GM12864 (cell line): Measurements from ENCODE around the gene MPDZ.

ENCODE experiments used
- DNase-seq: peaks from one replicate; pipeline ENCODE4 v3.0.0-alpha.2; 2011; ENCODE audit warnings: low read depth
- H3K4me3 ChIP-seq: 2 replicates; pipeline ENCODE4 v1.5.1; 2011; ENCODE audit warnings: mild to moderate bottlenecking, low read depth, low read length, control low read depth
- TF ChIP-seq, protein P1 (sequence below): IDR thresholded peaks from 2 replicates; pipeline ENCODE4 v1.5.1; 2011; ENCODE audit warnings: low read depth, mild to moderate bottlenecking, moderate library complexity, low read length, control low read depth, inconsistent platforms; ENCODE audit errors: missing control alignments

Gene MPDZ

DNA sequence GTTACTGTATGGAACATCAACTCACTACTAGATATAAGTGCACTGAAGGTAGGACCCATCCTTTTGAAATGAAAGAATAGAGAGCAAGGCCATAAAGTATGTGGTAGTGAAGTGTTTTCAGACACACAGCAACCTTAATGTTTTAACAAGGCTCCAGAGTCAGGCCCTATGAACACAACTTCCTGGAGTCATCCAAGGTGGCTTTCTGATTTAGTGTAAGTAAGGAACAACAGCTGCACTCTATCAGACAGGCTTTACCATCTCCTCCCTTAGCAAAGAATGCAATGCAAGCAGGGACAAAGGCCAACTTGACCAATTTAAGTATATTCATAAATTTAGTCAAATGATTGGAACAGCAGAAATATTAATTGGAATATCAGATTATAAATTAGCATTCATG, 90.1 kb downstream of the MPDZ start:
- TF ChIP-seq, protein P1, sequence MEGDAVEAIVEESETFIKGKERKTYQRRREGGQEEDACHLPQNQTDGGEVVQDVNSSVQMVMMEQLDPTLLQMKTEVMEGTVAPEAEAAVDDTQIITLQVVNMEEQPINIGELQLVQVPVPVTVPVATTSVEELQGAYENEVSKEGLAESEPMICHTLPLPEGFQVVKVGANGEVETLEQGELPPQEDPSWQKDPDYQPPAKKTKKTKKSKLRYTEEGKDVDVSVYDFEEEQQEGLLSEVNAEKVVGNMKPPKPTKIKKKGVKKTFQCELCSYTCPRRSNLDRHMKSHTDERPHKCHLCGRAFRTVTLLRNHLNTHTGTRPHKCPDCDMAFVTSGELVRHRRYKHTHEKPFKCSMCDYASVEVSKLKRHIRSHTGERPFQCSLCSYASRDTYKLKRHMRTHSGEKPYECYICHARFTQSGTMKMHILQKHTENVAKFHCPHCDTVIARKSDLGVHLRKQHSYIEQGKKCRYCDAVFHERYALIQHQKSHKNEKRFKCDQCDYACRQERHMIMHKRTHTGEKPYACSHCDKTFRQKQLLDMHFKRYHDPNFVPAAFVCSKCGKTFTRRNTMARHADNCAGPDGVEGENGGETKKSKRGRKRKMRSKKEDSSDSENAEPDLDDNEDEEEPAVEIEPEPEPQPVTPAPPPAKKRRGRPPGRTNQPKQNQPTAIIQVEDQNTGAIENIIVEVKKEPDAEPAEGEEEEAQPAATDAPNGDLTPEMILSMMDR, result no peak
- DNase-seq, result no peak
- no peak overlapping the region for H3K4me3 ChIP-seq

DNA sequence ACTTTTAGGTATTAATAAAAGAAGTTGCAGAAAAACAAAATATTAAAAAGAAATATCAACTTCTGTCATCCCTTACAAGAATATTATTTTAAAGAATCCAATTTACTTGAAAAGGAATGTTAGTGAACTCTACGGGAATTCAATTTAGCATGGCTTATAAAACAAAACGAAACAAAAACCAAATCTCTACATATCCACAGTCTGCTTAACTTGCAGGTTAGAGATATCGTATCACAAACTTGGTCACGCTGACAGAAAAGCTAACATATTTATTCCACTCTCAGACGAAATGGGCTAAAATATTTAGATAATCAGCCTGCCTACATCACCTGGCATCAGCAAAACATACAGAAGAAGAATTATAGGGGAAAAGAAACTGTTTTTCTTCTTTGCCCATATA, 92.7 kb downstream of the MPDZ start:
- DNase-seq, result no peak
- TF ChIP-seq, protein P1, result no peak
- no peak overlapping the region for H3K4me3 ChIP-seq

DNA sequence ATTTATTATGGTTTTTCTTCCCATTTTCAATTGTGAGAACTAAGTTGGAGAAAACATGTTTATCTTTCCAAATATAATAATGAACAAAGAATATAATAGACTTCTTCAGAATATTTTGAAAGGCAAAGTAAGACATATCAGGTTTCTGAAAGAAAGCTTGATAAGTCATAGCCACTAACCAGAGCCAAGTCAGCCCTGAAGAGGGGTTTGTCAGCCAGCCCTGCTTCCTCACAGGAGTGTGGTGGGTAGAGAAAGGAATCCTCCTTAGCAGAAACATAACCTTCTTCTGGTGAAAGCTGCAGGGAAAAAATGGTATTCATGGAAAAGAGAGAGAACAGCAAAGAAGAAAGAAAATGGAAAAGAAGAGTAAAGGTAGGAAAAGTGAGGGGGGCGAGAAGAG, 93.4 kb downstream of the MPDZ start:
- DNase-seq, result no peak

DNA sequence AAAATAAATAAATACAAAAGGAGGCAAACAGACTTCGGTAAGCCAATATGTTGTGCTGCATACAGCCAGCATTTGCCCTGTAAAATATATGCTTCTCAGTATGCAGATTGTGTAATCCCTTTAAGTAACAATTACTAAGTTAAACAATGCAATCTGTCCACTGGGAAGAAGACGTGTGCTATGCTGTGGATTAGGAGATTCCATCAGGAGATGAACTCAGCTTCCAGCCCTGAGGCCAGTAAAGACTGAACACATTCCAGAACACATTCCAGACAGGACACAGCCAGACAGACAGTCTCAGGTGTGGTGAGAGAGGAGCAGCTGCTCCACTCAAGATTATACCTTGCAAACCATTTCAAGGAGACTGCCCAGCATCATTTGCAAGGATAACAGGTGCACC, 97.8 kb downstream of the MPDZ start:
- TF ChIP-seq, protein P1, result no peak
- no peak overlapping the region for H3K4me3 ChIP-seq
- DNase-seq, result no peak

More for the DNA sequence above, 93.4 kb downstream of the MPDZ start:
- H3K4me3 ChIP-seq, result no peak overlapping the region
- TF ChIP-seq, protein P1, result no peak

DNA sequence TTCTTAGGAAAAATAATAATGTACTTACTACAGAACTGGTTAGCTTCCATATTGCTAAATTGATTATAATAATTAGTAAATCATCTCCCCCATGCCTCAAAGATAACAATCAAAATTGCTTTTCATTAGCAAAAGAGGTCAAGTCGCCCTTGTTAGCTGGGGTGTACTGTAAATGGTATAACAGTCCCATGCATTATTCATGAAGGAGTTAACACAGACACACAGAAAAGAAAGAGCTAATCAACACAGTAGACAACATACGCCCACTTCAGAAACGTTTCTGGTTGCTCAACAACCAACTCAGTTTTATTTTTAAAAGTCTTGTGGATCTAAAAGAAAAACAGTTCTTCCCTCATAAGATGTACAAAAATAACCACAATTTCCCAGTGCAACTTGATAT, 100.2 kb downstream of the MPDZ start:
- DNase-seq, result no peak
- TF ChIP-seq, protein P1, result no peak
- no peak overlapping the region for H3K4me3 ChIP-seq

DNA sequence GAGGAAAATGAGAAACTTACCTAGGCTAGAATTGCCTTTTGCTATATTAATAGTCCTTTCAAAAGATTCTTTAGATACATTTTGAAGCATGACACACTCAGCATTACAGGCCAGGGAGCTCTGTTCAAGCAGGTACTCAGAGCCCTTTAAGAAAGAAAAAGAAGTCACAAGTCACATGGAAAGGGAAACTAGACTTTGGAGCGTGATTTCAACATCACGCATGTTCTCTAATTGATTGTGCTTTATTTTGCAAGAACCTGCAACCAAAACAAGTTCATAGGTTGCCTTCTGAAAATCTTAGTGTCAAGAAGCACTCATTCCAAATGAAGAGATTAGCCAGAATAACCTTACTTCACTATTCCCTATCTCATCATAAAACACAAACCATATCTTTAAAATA, 103.8 kb downstream of the MPDZ start:
- H3K4me3 ChIP-seq, result no peak overlapping the region
- no peak for DNase-seq
- TF ChIP-seq, protein P1, result no peak

DNA sequence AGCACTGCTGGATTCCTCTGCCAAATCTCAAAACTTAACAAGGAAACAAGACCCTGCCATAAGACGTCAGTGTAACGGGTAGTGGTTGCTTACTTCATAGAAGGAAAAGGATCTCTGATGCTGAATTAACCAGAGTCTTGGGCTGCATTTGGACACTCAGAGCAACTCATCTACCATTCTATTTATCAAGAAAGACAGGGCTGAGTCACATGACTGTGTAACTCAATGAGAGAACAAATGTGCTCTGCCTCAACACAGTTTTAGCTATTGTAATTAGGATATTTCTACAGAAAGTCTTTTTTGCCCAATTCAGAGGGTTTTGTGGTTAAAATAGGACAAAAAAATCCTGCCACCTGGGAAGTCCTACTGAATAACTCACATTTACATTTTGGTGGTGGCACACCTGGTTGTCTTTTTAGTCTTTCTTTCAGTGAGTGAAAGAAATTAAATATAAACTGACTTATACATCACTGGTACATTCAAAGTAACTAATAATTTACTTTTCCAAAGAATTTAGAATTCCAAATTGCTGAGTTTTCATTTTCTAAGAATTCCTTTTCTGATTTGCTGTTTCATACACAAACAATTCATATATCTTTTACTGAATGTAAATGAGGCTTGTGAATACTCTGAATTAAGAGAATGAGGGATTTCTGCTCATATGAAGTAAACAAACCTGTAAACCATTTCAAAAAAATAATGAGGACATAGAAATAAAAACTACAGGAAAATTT, 104.4 kb downstream of the MPDZ start:
- H3K4me3 ChIP-seq, result no peak overlapping the region
- TF ChIP-seq, protein P1, result no peak

More for the DNA sequence above, 104.4 kb downstream of the MPDZ start:
- DNase-seq, result no peak
